Measurements from ENCODE around the gene TREM2. TPM values are rescaled to one million over a fixed set of nuclear protein-coding genes. Genes with fewer than 3 reads are reported as not detected.
"Not testable (repeated sequence)": the region's sequence is repeated elsewhere in the genome, so short reads cannot be mapped to it uniquely, and the experiment has no call there.

TREM2 gene
- total and polyA plus RNA-seq, 3 donors from 2014 or later = 0.63 to 2.8 (median 2.2) TPM

DNA sequence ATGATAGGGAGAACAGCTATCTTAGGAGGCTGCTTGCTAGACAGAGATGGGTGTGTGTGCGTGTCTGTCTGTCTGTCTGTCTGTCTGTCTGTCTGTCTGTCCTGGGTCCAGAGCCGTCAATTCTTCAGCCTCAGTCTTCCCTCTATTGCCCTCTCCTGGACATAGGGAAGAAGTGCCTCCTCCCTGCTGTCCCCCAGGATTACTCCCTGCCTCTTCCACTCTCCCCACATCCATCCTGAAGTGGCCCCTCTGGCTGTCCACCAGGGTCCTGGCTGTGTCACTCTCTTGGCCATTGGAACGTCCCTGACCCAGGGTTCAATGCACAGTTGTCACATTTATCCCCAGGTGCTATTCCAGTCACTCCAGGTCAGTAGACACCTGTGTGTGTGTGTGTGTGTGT lies 27.9 kb upstream of the TREM2 start:
- Histone ChIP-seq H3K36me3 (ENCODE audit: low read depth, missing control alignments) (no peaks in the 10 kb centered on the region), H3K9me3 (no peaks in the 10 kb centered on the region), H3K27me3 (no peaks in the 10 kb centered on the region), H3K27ac (no peak overlapping the region), H3K4me3 (no peak overlapping the region), H3K4me1 (no peaks in the 10 kb centered on the region)
- DNase-seq = no peak
- 89 to 92% methylated on average over 2 to 3 of the region's 3 CpGs for WGBS, 2 donors
- intact Hi-C loops (cut with DNase I; ENCODE audit: low total_unique reads) = no loop called here
- TF ChIP-seq POLR2A (IDR thresholded peaks at IDR 0.05) = no peak
- TF ChIP-seq, protein P1, sequence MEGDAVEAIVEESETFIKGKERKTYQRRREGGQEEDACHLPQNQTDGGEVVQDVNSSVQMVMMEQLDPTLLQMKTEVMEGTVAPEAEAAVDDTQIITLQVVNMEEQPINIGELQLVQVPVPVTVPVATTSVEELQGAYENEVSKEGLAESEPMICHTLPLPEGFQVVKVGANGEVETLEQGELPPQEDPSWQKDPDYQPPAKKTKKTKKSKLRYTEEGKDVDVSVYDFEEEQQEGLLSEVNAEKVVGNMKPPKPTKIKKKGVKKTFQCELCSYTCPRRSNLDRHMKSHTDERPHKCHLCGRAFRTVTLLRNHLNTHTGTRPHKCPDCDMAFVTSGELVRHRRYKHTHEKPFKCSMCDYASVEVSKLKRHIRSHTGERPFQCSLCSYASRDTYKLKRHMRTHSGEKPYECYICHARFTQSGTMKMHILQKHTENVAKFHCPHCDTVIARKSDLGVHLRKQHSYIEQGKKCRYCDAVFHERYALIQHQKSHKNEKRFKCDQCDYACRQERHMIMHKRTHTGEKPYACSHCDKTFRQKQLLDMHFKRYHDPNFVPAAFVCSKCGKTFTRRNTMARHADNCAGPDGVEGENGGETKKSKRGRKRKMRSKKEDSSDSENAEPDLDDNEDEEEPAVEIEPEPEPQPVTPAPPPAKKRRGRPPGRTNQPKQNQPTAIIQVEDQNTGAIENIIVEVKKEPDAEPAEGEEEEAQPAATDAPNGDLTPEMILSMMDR (IDR thresholded peaks at IDR 0.05) = no peak

GRCh38 chr6:41189967-41190366 lies 27.1 kb upstream of the TREM2 start:
- H3K4me3 ChIP-seq = no peak overlapping the region
- H3K36me3 ChIP-seq (ENCODE audit: low read depth, missing control alignments) = no peaks in the 10 kb centered on the region
- TF ChIP-seq, protein P1 (IDR thresholded peaks at IDR 0.05) = no peak
- TF ChIP-seq POLR2A (IDR thresholded peaks at IDR 0.05) = no peak
- no peaks in the 10 kb centered on the region for H3K9me3 ChIP-seq
- H3K4me1 ChIP-seq = no peaks in the 10 kb centered on the region
- no peak for DNase-seq
- no peaks in the 10 kb centered on the region for H3K27me3 ChIP-seq
- no peak overlapping the region for H3K27ac ChIP-seq
- 96 to 97% methylated on average over 2 of the region's 2 CpGs for WGBS, 2 donors
- intact Hi-C loops (cut with DNase I; ENCODE audit: low total_unique reads) = no loop called here

DNA sequence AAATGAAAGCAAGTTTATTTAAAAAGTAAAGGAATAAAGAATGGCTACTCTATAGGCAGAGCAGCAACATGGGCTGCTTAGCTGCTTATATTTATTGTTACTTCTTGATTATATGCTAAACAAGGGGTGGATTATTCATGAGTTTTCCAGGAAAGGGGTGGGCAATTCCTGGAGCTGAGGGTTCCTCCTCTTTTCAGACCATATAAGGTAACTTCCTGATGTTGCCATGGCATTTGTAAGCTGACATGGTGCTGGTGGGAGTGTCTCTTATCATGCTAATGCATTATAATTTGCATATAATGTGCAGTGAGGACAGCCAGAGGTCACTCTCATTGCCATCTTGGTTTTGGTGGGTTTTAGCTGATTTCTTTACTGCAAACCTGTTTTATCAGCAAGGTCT lies 26.1 kb upstream of the TREM2 start:
- DNase-seq; H3K27me3 ChIP-seq; H3K4me1 ChIP-seq; H3K4me3 ChIP-seq; intact Hi-C loops (cut with DNase I; ENCODE audit: low total_unique reads); H3K27ac ChIP-seq; H3K9me3 ChIP-seq; H3K36me3 ChIP-seq (ENCODE audit: low read depth, missing control alignments): not testable (repeated sequence)

GRCh38 chr6:41187924-41188886 lies 25.3 kb upstream of the TREM2 start:
- DNase-seq = no peak
- Histone ChIP-seq H3K9me3 (no peaks in the 10 kb centered on the region), H3K36me3 (ENCODE audit: low read depth, missing control alignments) (no peaks in the 10 kb centered on the region), H3K4me3 (no peak overlapping the region), H3K27ac (no peak overlapping the region), H3K4me1 (no peaks in the 10 kb centered on the region), H3K27me3 (no peaks in the 10 kb centered on the region)
- TF ChIP-seq, protein P1 (IDR thresholded peaks at IDR 0.05) = no peak
- no peak for TF ChIP-seq POLR2A (IDR thresholded peaks at IDR 0.05)
- intact Hi-C loops (cut with DNase I; ENCODE audit: low total_unique reads) = no loop called here
- 90 to 94% methylated on average over 8 of the region's 8 CpGs for WGBS, 2 donors

GRCh38 chr6:41186031-41186562 lies 23.2 kb upstream of the TREM2 start:
- Histone ChIP-seq H3K36me3 (ENCODE audit: low read depth, missing control alignments) (no peaks in the 10 kb centered on the region), H3K4me1 (no peaks in the 10 kb centered on the region), H3K4me3 (no peak overlapping the region), H3K9me3 (no peaks in the 10 kb centered on the region), H3K27ac (no peak overlapping the region), H3K27me3 (no peaks in the 10 kb centered on the region)
- no peak for TF ChIP-seq POLR2A (IDR thresholded peaks at IDR 0.05)
- WGBS, 2 donors = 81 to 89% methylated on average over 5 to 10 of the region's 10 CpGs
- DNase-seq = no peak
- intact Hi-C loops (cut with DNase I; ENCODE audit: low total_unique reads) = no loop called here
